TTC549 (cell line): ENCODE results near the gene GM2A.

ENCODE experiments used
- FAIRE-seq: peaks from 2 replicates; lab custom pipeline; 2012; peaks lifted over from hg19 to GRCh38; lab: Jason Lieb, UNC

GM2A gene

GRCh38 chr5:151252762-151253604 lies at the start of gene GM2A:
Gene GM2A (plus strand): TSS chr5:151253185. CDS start chr5:151253217, 32 bp downstream.
- peak; percentile 92 for FAIRE-seq

GRCh38 chr5:151204051-151204450 lies 48.9 kb upstream of the GM2A start:
- no peak for FAIRE-seq

- FAIRE-seq: no peak
Measured at GRCh38 chr5:151205411-151205810, 47.6 kb upstream of the GM2A start.

GRCh38 chr5:151208481-151208914 lies 44.5 kb upstream of the GM2A start:
- FAIRE-seq: no peak

- FAIRE-seq: no peak
Measured at GRCh38 chr5:151212406-151212798, 40.6 kb upstream of the GM2A start.

- no peak for FAIRE-seq
Measured at GRCh38 chr5:151213803-151214613, 39.0 kb upstream of the GM2A start.

GRCh38 chr5:151214614-151215545 lies 38.1 kb upstream of the GM2A start:
- no peak for FAIRE-seq

GRCh38 chr5:151215546-151215880 lies 37.5 kb upstream of the GM2A start:
- FAIRE-seq: no peak

- FAIRE-seq: no peak
Measured at GRCh38 chr5:151216781-151217180, 36.2 kb upstream of the GM2A start.

- FAIRE-seq: no peak
Measured at GRCh38 chr5:151218177-151218576, 34.8 kb upstream of the GM2A start.

GRCh38 chr5:151219138-151219537 lies 33.8 kb upstream of the GM2A start:
- no peak for FAIRE-seq

GRCh38 chr5:151219789-151220188 lies 33.2 kb upstream of the GM2A start:
- FAIRE-seq: no peak

GRCh38 chr5:151221574-151221973 lies 31.4 kb upstream of the GM2A start:
- FAIRE-seq: no peak

GRCh38 chr5:151222054-151222789 lies 30.8 kb upstream of the GM2A start:
- FAIRE-seq: no peak

- no peak for FAIRE-seq
Measured at GRCh38 chr5:151222790-151223446, 30.1 kb upstream of the GM2A start.

- FAIRE-seq: no peak
Measured at GRCh38 chr5:151223447-151224264, 29.3 kb upstream of the GM2A start, which contains the start of gene CCDC69. Gene CCDC69 (minus strand): TSS chr5:151224092. CDS start chr5:151223970, 122 bp downstream.

- FAIRE-seq: no peak
Measured at GRCh38 chr5:151224372-151224771, 28.6 kb upstream of the GM2A start.

- FAIRE-seq: no peak
Measured at GRCh38 chr5:151225071-151225470, 27.9 kb upstream of the GM2A start.

GRCh38 chr5:151225475-151225874 lies 27.5 kb upstream of the GM2A start:
- no peak for FAIRE-seq

GRCh38 chr5:151227918-151228447 lies 25.0 kb upstream of the GM2A start:
- FAIRE-seq: no peak
